Gastroesophageal sphincter (tissue), 3 donors: Measurements from ENCODE around the gene DDX31.

Experiments used
- EP300 ChIP-seq: sonication (generic); formaldehyde crosslinking; IDR thresholded peaks from one replicate; pipeline ENCODE4 v1.6.1; 2017; ENCODE audit warnings: antibody characterized with exemption, mild to moderate bottlenecking
- POLR2A ChIP-seq, 2 donors: fragments of 450-650 bp; IDR thresholded peaks; one replicate each; pipeline ENCODE4 v1.6.1; 2017; ENCODE audit warnings: antibody characterized with exemption in 2 of 2, mild to moderate bottlenecking in 2 of 2, moderate library complexity in 1 of 2
- TF ChIP-seq, protein P1 (sequence below), 4 experiments: fragments of 200-600 bp in 2 of 4; fragments of 450-650 bp in 2 of 4; sonication (generic) in 1 of 4; IDR thresholded peaks; one replicate each; pipeline ENCODE4 v1.5.1; 2017 to 2019; ENCODE audit warnings: antibody characterized with exemption in 4 of 4, mild to moderate bottlenecking in 2 of 4, moderate library complexity in 2 of 4

DNA sequence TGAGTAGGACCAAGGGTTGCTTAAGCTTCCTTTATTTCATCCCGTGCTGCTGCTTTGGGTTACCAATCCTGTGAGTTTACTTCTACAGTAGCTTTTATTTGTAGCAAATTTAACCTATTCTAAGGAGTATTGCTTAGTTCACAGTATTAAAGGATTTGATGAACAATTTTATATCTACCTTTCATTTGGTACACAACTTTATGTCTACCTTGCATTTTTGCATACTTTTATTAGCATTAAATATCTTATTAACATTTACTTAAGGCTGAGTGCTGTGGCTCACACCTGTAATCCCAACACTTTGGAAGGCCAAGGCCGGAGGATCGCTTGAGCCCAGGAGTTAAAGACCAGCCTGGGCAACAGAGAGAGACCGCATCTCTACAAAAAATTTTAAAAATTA, 4.7 kb upstream of the DDX31 start:
- TF ChIP-seq POLR2A (IDR thresholded peaks at IDR 0.05) (no peak), EP300 (no peak)
- TF ChIP-seq, protein P1, sequence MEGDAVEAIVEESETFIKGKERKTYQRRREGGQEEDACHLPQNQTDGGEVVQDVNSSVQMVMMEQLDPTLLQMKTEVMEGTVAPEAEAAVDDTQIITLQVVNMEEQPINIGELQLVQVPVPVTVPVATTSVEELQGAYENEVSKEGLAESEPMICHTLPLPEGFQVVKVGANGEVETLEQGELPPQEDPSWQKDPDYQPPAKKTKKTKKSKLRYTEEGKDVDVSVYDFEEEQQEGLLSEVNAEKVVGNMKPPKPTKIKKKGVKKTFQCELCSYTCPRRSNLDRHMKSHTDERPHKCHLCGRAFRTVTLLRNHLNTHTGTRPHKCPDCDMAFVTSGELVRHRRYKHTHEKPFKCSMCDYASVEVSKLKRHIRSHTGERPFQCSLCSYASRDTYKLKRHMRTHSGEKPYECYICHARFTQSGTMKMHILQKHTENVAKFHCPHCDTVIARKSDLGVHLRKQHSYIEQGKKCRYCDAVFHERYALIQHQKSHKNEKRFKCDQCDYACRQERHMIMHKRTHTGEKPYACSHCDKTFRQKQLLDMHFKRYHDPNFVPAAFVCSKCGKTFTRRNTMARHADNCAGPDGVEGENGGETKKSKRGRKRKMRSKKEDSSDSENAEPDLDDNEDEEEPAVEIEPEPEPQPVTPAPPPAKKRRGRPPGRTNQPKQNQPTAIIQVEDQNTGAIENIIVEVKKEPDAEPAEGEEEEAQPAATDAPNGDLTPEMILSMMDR (IDR thresholded peaks at IDR 0.05): no peak
